ENCODE measurements around the gene TRIM50. TPM values are rescaled to one million over a fixed set of nuclear protein-coding genes. Genes with fewer than 3 reads are reported as not detected.
A peak's percentile ranks its signal among the peaks of the same experiment; 100 is the strongest.

The TRIM50 gene
- polyA plus RNA-seq, 1 donor (not counting 4 experiments of a cell fraction or from before 2014, with no cell fraction given), result not detected

DNA sequence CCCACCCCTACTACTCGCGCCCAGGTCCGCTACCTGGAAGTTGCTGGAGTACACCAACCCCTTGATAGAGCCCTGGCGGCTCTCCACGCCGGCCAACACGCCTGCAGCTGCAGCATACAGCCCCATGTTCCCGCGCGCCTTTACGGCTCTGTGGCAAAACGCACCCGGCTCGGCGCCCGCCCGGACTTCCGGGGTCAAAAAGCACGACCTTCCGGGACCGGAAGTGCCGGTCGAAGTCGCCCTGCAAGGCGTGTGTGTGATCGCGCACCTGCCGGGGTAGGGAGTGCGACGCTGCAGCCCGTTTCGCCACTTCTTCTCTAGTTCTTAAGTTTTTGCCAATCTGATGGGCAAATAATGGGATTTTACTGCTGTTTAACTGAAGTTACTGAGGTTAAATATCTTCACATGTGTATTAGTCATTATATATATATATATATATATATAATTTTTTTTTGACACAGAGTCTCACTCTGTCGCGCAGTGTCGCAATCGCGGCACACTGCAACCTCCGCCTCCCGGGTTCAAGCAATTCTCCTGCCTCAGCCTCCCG is 19.1 kb downstream of the TRIM50 start, which contains the start of gene NSUN5:
TSS of gene NSUN5 (minus strand) at position 162 of the 550 bp plus-strand sequence. CDS start at position 126, 36 bp downstream.
- FAIRE-seq, result no peak
- no peaks in the 10 kb centered on the region for H4K20me1 ChIP-seq (ENCODE audit: control insufficient read depth, extremely low read depth, insufficient read depth, low read length)
- H3K4me1 ChIP-seq (ENCODE audit: control insufficient read depth, extremely low read depth, insufficient read depth, low read length), result peaks cover 4% of the 10 kb centered on the region
- H3K27ac ChIP-seq (ENCODE audit: control insufficient read depth, insufficient read depth, low read length), result no peak within 1 kb of the TSS
- H3K4me3 ChIP-seq (ENCODE audit: control insufficient read depth in 2 of 3, extremely low read depth in 1 of 3, insufficient read depth in 2 of 3, low read depth in 1 of 3, low read length in 3 of 3), result peak within 1 kb of the TSS; percentile 71 to 76 (median 75)
- dilution Hi-C loops (cut with MboI; ENCODE audit: extremely low pct_ligation_motif_present, low sequenced_read_pairs), result no loop called here
- peak; percentile 26 for DNase-seq (ENCODE audit: low read depth, low spot score)
- no peaks in the 10 kb centered on the region for H3K27me3 ChIP-seq (ENCODE audit: control insufficient read depth, extremely low read depth, insufficient read depth, low read length)
- H2AFZ ChIP-seq (ENCODE audit: control insufficient read depth, low read length), result peak within 1 kb of the TSS; percentile 84
- H3K4me2 ChIP-seq (ENCODE audit: control insufficient read depth, extremely low read depth, insufficient read depth, low read depth, low read length), result peak within 1 kb of the TSS; percentile 72
- H3K9ac ChIP-seq (ENCODE audit: control insufficient read depth, extremely low read depth, insufficient read depth, low read length), result peak within 1 kb of the TSS; percentile 62
- H3K36me3 ChIP-seq (ENCODE audit: control insufficient read depth in 2 of 2, extremely low read depth in 1 of 2, insufficient read depth in 2 of 2, low read length in 2 of 2), result no peaks in the 10 kb centered on the region
- H3K9me1 ChIP-seq (ENCODE audit: control insufficient read depth, extremely low read depth, insufficient read depth, low read length), result no peaks in the 10 kb centered on the region
- peaks cover 3% of the 10 kb centered on the region for H3K79me2 ChIP-seq (ENCODE audit: control insufficient read depth, insufficient read depth, low read length)
- TF ChIP-seq EZH2 (IDR thresholded peaks at IDR 0.05; ENCODE audit: low read length), result no peak
- TF ChIP-seq, protein P1, sequence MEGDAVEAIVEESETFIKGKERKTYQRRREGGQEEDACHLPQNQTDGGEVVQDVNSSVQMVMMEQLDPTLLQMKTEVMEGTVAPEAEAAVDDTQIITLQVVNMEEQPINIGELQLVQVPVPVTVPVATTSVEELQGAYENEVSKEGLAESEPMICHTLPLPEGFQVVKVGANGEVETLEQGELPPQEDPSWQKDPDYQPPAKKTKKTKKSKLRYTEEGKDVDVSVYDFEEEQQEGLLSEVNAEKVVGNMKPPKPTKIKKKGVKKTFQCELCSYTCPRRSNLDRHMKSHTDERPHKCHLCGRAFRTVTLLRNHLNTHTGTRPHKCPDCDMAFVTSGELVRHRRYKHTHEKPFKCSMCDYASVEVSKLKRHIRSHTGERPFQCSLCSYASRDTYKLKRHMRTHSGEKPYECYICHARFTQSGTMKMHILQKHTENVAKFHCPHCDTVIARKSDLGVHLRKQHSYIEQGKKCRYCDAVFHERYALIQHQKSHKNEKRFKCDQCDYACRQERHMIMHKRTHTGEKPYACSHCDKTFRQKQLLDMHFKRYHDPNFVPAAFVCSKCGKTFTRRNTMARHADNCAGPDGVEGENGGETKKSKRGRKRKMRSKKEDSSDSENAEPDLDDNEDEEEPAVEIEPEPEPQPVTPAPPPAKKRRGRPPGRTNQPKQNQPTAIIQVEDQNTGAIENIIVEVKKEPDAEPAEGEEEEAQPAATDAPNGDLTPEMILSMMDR (optimal IDR thresholded peaks at IDR 0.05 in 1 of 3, IDR thresholded peaks at IDR 0.05 in 1 of 3, conservative IDR thresholded peaks at IDR 0.05 in 1 of 3; ENCODE audit: extremely low read depth in 1 of 3, insufficient read depth in 2 of 3, low read length in 3 of 3), result no peak
- no peaks in the 10 kb centered on the region for H3K9me3 ChIP-seq (ENCODE audit: control insufficient read depth, low read depth, low read length)

DNA sequence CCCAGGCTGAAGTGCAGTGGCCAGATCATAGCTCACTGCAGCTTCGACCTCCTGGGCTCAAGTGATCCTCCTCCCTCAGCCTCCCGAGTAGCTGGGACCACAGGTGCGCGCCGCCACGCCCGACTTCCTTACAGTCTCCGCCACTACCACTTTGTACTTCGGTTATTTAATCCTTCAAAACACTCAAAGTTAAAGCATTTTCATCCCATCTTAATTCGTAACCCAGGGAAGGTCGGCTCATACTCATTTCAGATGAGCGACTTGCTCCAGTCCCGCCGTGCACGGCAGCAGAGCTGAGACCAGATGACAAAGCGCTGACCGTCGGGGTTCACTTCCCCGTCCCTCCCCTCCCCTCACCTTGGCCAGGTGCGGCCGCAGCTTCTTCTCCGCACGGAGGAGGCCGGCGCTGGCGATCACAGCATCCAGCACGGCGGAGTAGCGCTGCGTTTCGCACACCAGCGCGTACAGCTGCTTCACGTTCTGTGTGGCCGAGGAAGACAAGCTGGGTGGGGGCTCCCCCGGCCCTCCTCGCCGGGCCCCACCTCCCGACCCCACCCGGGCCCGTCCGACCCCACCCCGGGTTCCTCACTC is 19.7 kb downstream of the TRIM50 start:
- no peaks in the 10 kb centered on the region for H3K9me1 ChIP-seq (ENCODE audit: control insufficient read depth, extremely low read depth, insufficient read depth, low read length)
- H2AFZ ChIP-seq (ENCODE audit: control insufficient read depth, low read length), result peak overlapping the region; percentile 73
- FAIRE-seq, result no peak
- peaks cover 3% of the 10 kb centered on the region for H3K79me2 ChIP-seq (ENCODE audit: control insufficient read depth, insufficient read depth, low read length)
- peaks cover 4% of the 10 kb centered on the region for H3K4me1 ChIP-seq (ENCODE audit: control insufficient read depth, extremely low read depth, insufficient read depth, low read length)
- H3K36me3 ChIP-seq (ENCODE audit: control insufficient read depth in 2 of 2, extremely low read depth in 1 of 2, insufficient read depth in 2 of 2, low read length in 2 of 2), result peaks cover 0 to 2% of the 10 kb centered on the region in 2 experiments
- no peak overlapping the region for H3K27ac ChIP-seq (ENCODE audit: control insufficient read depth, insufficient read depth, low read length)
- no peak for TF ChIP-seq EZH2 (IDR thresholded peaks at IDR 0.05; ENCODE audit: low read length)
- TF ChIP-seq, protein P1 (optimal IDR thresholded peaks at IDR 0.05 in 1 of 3, IDR thresholded peaks at IDR 0.05 in 1 of 3, conservative IDR thresholded peaks at IDR 0.05 in 1 of 3; ENCODE audit: extremely low read depth in 1 of 3, insufficient read depth in 2 of 3, low read length in 3 of 3), result no peak
- dilution Hi-C loops (cut with MboI; ENCODE audit: extremely low pct_ligation_motif_present, low sequenced_read_pairs), result no loop called here
- H3K27me3 ChIP-seq (ENCODE audit: control insufficient read depth, extremely low read depth, insufficient read depth, low read length), result no peaks in the 10 kb centered on the region
- no peaks in the 10 kb centered on the region for H4K20me1 ChIP-seq (ENCODE audit: control insufficient read depth, extremely low read depth, insufficient read depth, low read length)
- DNase-seq (ENCODE audit: low read depth, low spot score), result no peak
- peak overlapping the region; percentile 72 for H3K4me2 ChIP-seq (ENCODE audit: control insufficient read depth, extremely low read depth, insufficient read depth, low read depth, low read length)
- peak overlapping the region; percentile 71 to 76 (median 75) for H3K4me3 ChIP-seq (ENCODE audit: control insufficient read depth in 2 of 3, extremely low read depth in 1 of 3, insufficient read depth in 2 of 3, low read depth in 1 of 3, low read length in 3 of 3)
- peak overlapping the region; percentile 62 for H3K9ac ChIP-seq (ENCODE audit: control insufficient read depth, extremely low read depth, insufficient read depth, low read length)
- no peaks in the 10 kb centered on the region for H3K9me3 ChIP-seq (ENCODE audit: control insufficient read depth, low read depth, low read length)

Data from keratinocyte (primary cell).